T-helper 1 cell treated with Interleukin-12 subunit alpha and Interleukin-12 subunit beta and Interleukin-4 antibody, amounts not matched to agents 30 μg/mL and 1 μg/mL, for 36 hours (primary cell): ENCODE data around the gene WNT9A.

Experiments used
- H3K27ac Mint-ChIP-seq: one replicate; pipeline ENCODE4 v1.8.0; 2021; ENCODE audit warnings: mild to moderate bottlenecking, mixed read lengths
- H3K27me3 Mint-ChIP-seq: one replicate; pipeline ENCODE4 v1.8.0; 2021; ENCODE audit warnings: low read depth, mixed read lengths
- H3K36me3 Mint-ChIP-seq: one replicate; pipeline ENCODE4 v1.8.0; 2021; ENCODE audit warnings: low read depth, mixed read lengths
- H3K4me1 Mint-ChIP-seq: one replicate; pipeline ENCODE4 v1.8.0; 2021; ENCODE audit warnings: low read depth, mixed read lengths
- H3K4me3 Mint-ChIP-seq: one replicate; pipeline ENCODE4 v1.8.0; 2021; ENCODE audit warnings: mild to moderate bottlenecking, moderate library complexity, mixed read lengths
- H3K9me3 Mint-ChIP-seq: one replicate; pipeline ENCODE4 v1.8.0; 2021; ENCODE audit warnings: mixed read lengths

WNT9A gene

GRCh38 chr1:227897704-227898438 is 49.9 kb downstream of the WNT9A start:
- H3K27me3 Mint-ChIP-seq, result no peaks in the 10 kb centered on the region
- H3K4me1 Mint-ChIP-seq, result no peaks in the 10 kb centered on the region
- H3K4me3 Mint-ChIP-seq, result no peak overlapping the region
- no peaks in the 10 kb centered on the region for H3K36me3 Mint-ChIP-seq
- no peak overlapping the region for H3K27ac Mint-ChIP-seq
- H3K9me3 Mint-ChIP-seq, result no peaks in the 10 kb centered on the region

GRCh38 chr1:227896710-227897655 is 50.7 kb downstream of the WNT9A start:
- Mint-ChIP-seq H3K27me3 (no peaks in the 10 kb centered on the region), H3K9me3 (no peaks in the 10 kb centered on the region), H3K4me1 (no peaks in the 10 kb centered on the region), H3K36me3 (no peaks in the 10 kb centered on the region), H3K27ac (no peak overlapping the region), H3K4me3 (no peak overlapping the region)

GRCh38 chr1:227895828-227896685 is 51.7 kb downstream of the WNT9A start:
- Mint-ChIP-seq H3K4me3 (no peak overlapping the region), H3K9me3 (no peaks in the 10 kb centered on the region), H3K27me3 (no peaks in the 10 kb centered on the region), H3K36me3 (no peaks in the 10 kb centered on the region), H3K4me1 (no peaks in the 10 kb centered on the region), H3K27ac (no peak overlapping the region)

GRCh38 chr1:227894831-227895451 is 52.8 kb downstream of the WNT9A start:
- Mint-ChIP-seq H3K27me3 (no peaks in the 10 kb centered on the region), H3K27ac (no peak overlapping the region), H3K9me3 (no peaks in the 10 kb centered on the region), H3K4me1 (no peaks in the 10 kb centered on the region), H3K4me3 (no peak overlapping the region), H3K36me3 (no peaks in the 10 kb centered on the region)

GRCh38 chr1:227893949-227894721 is 53.6 kb downstream of the WNT9A start:
- Mint-ChIP-seq H3K27ac (no peak overlapping the region), H3K4me1 (no peaks in the 10 kb centered on the region), H3K27me3 (no peaks in the 10 kb centered on the region), H3K9me3 (no peaks in the 10 kb centered on the region), H3K4me3 (no peak overlapping the region), H3K36me3 (no peaks in the 10 kb centered on the region)

- Mint-ChIP-seq H3K4me1 (no peaks in the 10 kb centered on the region), H3K27me3 (no peaks in the 10 kb centered on the region), H3K27ac (no peak overlapping the region), H3K4me3 (no peak overlapping the region), H3K9me3 (no peaks in the 10 kb centered on the region), H3K36me3 (no peaks in the 10 kb centered on the region)
These were observed 54.3 kb downstream of the WNT9A start for GRCh38 chr1:227893300-227893948.

GRCh38 chr1:227892489-227893299 is 55.0 kb downstream of the WNT9A start:
- Mint-ChIP-seq H3K9me3 (no peaks in the 10 kb centered on the region), H3K4me1 (no peaks in the 10 kb centered on the region), H3K27ac (no peak overlapping the region), H3K27me3 (no peaks in the 10 kb centered on the region), H3K36me3 (no peaks in the 10 kb centered on the region), H3K4me3 (no peak overlapping the region)

GRCh38 chr1:227891955-227892488 is 55.7 kb downstream of the WNT9A start:
- Mint-ChIP-seq H3K27ac (no peak overlapping the region), H3K36me3 (no peaks in the 10 kb centered on the region)

GRCh38 chr1:227891223-227891954 is 56.3 kb downstream of the WNT9A start:
- Mint-ChIP-seq H3K4me3 (no peak overlapping the region), H3K36me3 (no peaks in the 10 kb centered on the region), H3K27me3 (no peaks in the 10 kb centered on the region), H3K9me3 (no peaks in the 10 kb centered on the region), H3K4me1 (no peaks in the 10 kb centered on the region), H3K27ac (no peak overlapping the region)

More at GRCh38 chr1:227891955-227892488, 55.7 kb downstream of the WNT9A start:
- H3K9me3 Mint-ChIP-seq, result no peaks in the 10 kb centered on the region
- H3K4me1 Mint-ChIP-seq, result no peaks in the 10 kb centered on the region
- H3K4me3 Mint-ChIP-seq, result no peak overlapping the region
- H3K27me3 Mint-ChIP-seq, result no peaks in the 10 kb centered on the region

- H3K9me3 Mint-ChIP-seq, result no peaks in the 10 kb centered on the region
- no peaks in the 10 kb centered on the region for H3K36me3 Mint-ChIP-seq
- no peak overlapping the region for H3K4me3 Mint-ChIP-seq
- H3K27me3 Mint-ChIP-seq, result peaks cover 3% of the 10 kb centered on the region
- H3K27ac Mint-ChIP-seq, result no peak overlapping the region
- peaks cover 3% of the 10 kb centered on the region for H3K4me1 Mint-ChIP-seq
These were observed 57.1 kb downstream of the WNT9A start for GRCh38 chr1:227890451-227891222.

GRCh38 chr1:227889863-227890405 is 57.8 kb downstream of the WNT9A start:
- H3K4me1 Mint-ChIP-seq, result peaks cover 7% of the 10 kb centered on the region
- H3K27me3 Mint-ChIP-seq, result peaks cover 4% of the 10 kb centered on the region
- no peak overlapping the region for H3K4me3 Mint-ChIP-seq
- no peaks in the 10 kb centered on the region for H3K9me3 Mint-ChIP-seq
- H3K36me3 Mint-ChIP-seq, result no peaks in the 10 kb centered on the region
- no peak overlapping the region for H3K27ac Mint-ChIP-seq
